ENCODE results near the gene TBX6.
A peak's percentile ranks its signal among the peaks of the same experiment; 100 is the strongest.

Gene TBX6, protein sequence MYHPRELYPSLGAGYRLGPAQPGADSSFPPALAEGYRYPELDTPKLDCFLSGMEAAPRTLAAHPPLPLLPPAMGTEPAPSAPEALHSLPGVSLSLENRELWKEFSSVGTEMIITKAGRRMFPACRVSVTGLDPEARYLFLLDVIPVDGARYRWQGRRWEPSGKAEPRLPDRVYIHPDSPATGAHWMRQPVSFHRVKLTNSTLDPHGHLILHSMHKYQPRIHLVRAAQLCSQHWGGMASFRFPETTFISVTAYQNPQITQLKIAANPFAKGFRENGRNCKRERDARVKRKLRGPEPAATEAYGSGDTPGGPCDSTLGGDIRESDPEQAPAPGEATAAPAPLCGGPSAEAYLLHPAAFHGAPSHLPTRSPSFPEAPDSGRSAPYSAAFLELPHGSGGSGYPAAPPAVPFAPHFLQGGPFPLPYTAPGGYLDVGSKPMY

DNA sequence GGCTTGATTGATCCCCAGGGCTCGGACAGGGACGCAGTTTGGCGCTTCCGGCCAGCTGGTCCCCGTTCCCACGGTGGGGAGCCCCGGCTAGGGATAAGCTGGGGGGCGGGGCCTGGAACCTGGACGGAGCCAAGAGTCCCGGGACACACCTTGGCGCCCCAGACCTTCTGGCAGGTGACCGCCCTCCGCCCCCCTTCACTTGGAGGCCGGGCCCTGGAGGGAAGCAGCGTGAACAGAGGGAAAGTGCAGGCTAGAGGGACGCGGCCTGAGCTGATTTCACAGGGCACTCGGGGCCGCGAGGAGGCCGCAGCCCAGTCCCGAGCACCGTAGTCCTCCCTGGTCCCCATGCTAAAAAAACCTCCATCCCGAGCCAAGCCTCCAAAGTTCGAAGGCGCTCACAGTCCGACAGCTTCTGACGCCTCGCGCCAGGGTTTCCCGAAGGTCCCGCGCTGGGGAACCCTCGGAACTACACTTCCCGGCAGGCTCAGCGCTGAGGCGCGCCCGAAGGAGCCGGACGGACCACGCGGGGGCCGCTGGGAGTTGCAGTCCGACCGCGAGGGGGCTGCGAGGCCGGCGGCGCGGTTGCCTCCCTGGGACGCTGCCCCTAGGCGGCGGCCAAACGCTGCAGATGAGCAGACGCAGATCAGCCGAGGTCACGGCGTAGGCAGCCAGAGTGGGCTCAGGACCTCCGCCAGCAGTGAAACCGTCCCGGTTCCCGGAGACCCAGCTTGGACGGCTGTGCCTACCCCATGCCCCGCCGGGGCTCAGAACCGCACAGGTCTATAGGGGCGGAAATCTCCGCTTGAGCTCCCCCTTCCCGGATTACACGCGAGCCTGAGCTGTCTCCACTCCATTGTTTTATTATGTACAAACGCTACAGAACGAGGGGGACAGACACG, at the start of gene TBX6:
Gene TBX6, minus strand, starts transcription at position 451 of the 899 bp plus-strand sequence. CDS start 731 bp downstream, outside the sequence.
- TF ChIP-seq, protein P1, sequence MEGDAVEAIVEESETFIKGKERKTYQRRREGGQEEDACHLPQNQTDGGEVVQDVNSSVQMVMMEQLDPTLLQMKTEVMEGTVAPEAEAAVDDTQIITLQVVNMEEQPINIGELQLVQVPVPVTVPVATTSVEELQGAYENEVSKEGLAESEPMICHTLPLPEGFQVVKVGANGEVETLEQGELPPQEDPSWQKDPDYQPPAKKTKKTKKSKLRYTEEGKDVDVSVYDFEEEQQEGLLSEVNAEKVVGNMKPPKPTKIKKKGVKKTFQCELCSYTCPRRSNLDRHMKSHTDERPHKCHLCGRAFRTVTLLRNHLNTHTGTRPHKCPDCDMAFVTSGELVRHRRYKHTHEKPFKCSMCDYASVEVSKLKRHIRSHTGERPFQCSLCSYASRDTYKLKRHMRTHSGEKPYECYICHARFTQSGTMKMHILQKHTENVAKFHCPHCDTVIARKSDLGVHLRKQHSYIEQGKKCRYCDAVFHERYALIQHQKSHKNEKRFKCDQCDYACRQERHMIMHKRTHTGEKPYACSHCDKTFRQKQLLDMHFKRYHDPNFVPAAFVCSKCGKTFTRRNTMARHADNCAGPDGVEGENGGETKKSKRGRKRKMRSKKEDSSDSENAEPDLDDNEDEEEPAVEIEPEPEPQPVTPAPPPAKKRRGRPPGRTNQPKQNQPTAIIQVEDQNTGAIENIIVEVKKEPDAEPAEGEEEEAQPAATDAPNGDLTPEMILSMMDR (IDR thresholded peaks at IDR 0.05; ENCODE audit: insufficient read depth, low read depth, low read length, missing control alignments), result peak; percentile 88
- H3K4me3 ChIP-seq (ENCODE audit: low read depth, low read length), result peak within 1 kb of the TSS; percentile 87

DNA sequence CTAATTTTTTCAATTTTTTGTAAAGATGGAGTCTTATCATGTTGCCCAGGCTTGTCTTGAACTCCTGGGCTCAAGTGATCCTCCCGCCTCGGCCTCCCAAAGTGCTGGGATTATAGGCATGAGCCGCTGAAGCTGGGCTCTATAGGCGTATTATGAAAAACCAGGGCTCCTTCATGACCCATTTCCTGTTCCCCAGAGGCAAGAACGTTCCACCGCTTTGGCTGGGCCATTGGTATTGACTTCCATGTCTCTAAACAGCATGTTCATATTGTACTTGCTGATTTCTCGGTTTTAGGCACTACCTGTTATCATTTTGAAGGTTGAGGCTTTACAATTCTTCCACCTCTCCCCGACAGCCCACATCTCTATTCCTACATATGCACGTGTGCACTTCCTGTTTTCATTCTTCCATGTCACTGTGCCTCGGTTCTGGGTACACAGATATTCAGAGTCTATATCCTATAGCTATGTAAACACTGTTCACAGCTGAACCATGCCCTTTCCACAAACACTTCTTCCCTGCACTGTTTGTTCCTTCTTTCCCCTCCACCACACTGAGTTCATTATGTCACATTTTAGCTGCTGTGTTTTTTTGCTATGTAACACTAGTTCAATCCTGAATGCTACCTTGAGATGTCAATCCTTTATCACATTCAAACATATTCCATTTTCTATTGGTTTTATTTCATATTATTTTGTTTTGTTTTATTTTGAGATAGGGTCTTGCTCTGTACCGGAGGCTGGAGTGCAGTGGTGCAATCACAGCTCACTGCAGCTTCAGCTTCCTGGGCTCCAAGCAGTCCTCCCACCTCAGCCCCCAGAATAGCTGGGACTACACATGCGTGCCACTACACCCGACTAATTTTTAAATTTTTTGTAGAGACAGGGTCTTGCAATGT, 48.1 kb upstream of the TBX6 start:
- TF ChIP-seq, protein P1 (IDR thresholded peaks at IDR 0.05; ENCODE audit: insufficient read depth, low read depth, low read length, missing control alignments), result no peak
- no peak for DNase-seq (ENCODE audit: low read depth)
- H3K4me3 ChIP-seq (ENCODE audit: low read depth, low read length), result no peak overlapping the region

More for the DNA sequence above, at the start of gene TBX6:
- DNase-seq (ENCODE audit: low read depth), result peak; percentile 97

DNA sequence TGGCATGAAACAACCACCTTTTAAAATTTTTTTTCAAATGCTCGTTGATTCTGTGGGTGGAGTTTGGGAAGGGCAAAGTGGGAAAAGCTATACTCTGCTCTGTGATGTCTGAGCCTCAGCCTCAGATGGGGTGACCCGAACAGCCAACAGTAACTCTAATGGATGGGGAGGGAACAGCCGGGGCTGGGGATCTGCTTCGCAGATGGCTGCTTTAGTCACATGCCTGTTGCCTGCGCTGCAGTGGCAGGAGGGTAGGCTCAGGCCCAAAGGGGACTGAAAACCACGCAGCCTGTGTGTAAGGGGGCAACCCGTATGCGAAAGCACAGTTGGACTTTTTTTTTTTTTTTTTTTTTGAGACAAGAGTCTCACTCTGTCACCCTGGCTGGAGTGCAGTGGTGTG, 46.2 kb upstream of the TBX6 start:
- DNase-seq (ENCODE audit: low read depth), result no peak
- TF ChIP-seq, protein P1 (IDR thresholded peaks at IDR 0.05; ENCODE audit: insufficient read depth, low read depth, low read length, missing control alignments), result no peak
- no peak overlapping the region for H3K4me3 ChIP-seq (ENCODE audit: low read depth, low read length)

DNA sequence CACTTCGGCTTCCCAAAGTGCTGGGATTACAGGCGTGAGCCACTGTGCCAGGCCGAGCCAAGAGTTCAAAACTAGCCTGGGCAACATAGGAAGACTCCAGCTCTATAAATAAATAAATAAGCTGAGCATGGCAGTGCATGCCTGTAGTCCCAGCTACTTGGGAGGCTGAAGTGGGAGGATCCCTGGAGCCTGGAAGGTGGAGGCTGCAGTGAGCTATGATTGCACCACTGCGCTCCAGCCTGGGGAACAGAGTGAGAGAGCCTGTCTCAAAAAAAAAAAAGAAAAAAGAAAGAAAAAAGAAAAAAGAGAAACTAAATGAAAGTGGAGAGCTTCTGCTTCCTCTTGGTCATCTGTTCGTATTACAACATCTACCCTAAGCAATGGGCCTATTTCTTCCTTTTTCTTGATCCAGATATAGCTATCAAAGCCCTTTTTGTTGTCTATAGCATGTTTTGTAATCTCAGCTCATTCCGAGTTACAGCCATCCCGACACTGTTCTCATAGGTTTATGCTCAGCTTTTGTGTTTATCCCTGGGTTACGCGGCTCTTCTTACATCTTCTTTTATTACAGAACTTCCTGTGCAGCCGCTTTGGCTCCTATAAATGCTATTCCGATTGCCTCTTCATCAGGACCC, 45.4 kb upstream of the TBX6 start:
- DNase-seq (ENCODE audit: low read depth), result no peak
- TF ChIP-seq, protein P1 (IDR thresholded peaks at IDR 0.05; ENCODE audit: insufficient read depth, low read depth, low read length, missing control alignments), result no peak
- H3K4me3 ChIP-seq (ENCODE audit: low read depth, low read length), result no peak overlapping the region

GRCh38 chr16:30132591-30132990, 40.9 kb upstream of the TBX6 start:
- no peak for DNase-seq (ENCODE audit: low read depth)
- TF ChIP-seq, protein P1 (IDR thresholded peaks at IDR 0.05; ENCODE audit: insufficient read depth, low read depth, low read length, missing control alignments), result no peak
- H3K4me3 ChIP-seq (ENCODE audit: low read depth, low read length), result no peak overlapping the region

Measured in GM12865 (cell line).